AG10803 (cell line): ENCODE measurements around the gene VRK2.
A peak's percentile ranks its signal among the peaks of the same experiment; 100 is the strongest.

Source experiments
- DNase-seq: peaks from one replicate; pipeline ENCODE4 v3.0.0; 2010; ENCODE audit warnings: low read depth
- H3K4me3 ChIP-seq: 2 replicates; pipeline ENCODE4 v1.5.1; 2011; ENCODE audit warnings: mild to moderate bottlenecking, low read length, control low read depth
- TF ChIP-seq, protein P1 (sequence below): conservative IDR thresholded peaks from 2 replicates; pipeline ENCODE4 v1.5.1; 2011; ENCODE audit warnings: mild to moderate bottlenecking, low read length, control low read depth, inconsistent platforms

Gene VRK2

GRCh38 chr2:58042486-58042970 is 4.1 kb upstream of the VRK2 start:
- H3K4me3 ChIP-seq = no peak overlapping the region
- TF ChIP-seq, protein P1, sequence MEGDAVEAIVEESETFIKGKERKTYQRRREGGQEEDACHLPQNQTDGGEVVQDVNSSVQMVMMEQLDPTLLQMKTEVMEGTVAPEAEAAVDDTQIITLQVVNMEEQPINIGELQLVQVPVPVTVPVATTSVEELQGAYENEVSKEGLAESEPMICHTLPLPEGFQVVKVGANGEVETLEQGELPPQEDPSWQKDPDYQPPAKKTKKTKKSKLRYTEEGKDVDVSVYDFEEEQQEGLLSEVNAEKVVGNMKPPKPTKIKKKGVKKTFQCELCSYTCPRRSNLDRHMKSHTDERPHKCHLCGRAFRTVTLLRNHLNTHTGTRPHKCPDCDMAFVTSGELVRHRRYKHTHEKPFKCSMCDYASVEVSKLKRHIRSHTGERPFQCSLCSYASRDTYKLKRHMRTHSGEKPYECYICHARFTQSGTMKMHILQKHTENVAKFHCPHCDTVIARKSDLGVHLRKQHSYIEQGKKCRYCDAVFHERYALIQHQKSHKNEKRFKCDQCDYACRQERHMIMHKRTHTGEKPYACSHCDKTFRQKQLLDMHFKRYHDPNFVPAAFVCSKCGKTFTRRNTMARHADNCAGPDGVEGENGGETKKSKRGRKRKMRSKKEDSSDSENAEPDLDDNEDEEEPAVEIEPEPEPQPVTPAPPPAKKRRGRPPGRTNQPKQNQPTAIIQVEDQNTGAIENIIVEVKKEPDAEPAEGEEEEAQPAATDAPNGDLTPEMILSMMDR = no peak
- DNase-seq = peak; percentile 67

- no peak overlapping the region for H3K4me3 ChIP-seq
- TF ChIP-seq, protein P1 = no peak
- DNase-seq = no peak
These were observed 2.5 kb upstream of the VRK2 start for GRCh38 chr2:58044145-58044544.

GRCh38 chr2:58045580-58046334 is 849 bp upstream of the VRK2 start:
- H3K4me3 ChIP-seq = peak overlapping the region; percentile 72

GRCh38 chr2:58046335-58046584 is 346 bp upstream of the VRK2 start:
- TF ChIP-seq, protein P1 = no peak
- DNase-seq = no peak
- peak overlapping the region; percentile 72 for H3K4me3 ChIP-seq

More at GRCh38 chr2:58045580-58046334, 849 bp upstream of the VRK2 start:
- DNase-seq = no peak
- TF ChIP-seq, protein P1 = no peak

GRCh38 chr2:58047373-58047935 is 848 bp downstream of the VRK2 start:
- DNase-seq = no peak
- TF ChIP-seq, protein P1 = no peak
- peak overlapping the region; percentile 72 for H3K4me3 ChIP-seq

- DNase-seq = no peak
- H3K4me3 ChIP-seq = no peak overlapping the region
- TF ChIP-seq, protein P1 = no peak
These were observed 1.4 kb downstream of the VRK2 start for GRCh38 chr2:58047961-58048360.

DNA sequence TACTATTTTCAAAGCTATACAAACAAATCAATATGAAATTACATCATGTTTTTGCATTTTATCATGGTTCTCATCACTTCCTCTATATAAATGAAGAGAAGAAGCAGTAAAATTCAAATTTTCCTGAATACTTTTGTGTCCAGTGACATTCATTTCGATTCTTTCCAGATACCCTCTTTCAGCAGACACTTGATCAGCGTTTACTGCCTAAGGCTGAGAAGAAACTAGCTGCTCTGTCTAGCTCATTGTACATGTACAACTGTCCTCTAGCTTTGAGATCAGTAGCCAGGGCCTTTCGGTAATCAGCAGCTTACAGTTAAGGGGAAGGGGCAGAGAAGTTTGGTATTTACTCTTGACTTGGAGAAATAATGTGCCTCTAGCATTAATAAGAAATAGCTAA is 4.8 kb downstream of the VRK2 start:
- H3K4me3 ChIP-seq = no peak overlapping the region
- TF ChIP-seq, protein P1 = no peak
- DNase-seq = no peak
